Measurements from ENCODE around the gene PTPRZ1.

Gene PTPRZ1

DNA sequence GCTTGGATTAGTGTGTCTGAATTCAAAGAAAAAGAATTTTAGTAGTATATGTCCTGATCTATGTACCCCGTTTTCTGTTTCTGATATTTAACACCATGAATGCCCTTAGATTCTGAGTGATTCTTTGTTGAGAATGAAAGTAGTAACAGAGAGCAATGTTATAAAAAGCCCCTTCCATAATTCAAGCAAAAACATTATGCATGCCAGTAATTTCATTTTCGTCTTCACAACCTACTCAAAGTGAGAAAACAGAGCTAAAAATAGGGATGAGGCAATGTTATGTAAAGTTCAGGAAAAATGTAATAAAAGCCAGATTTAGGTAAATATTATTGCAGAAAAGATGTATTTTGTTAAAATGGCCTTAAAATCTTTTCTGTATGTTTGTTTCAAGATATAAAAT, 28.1 kb downstream of the PTPRZ1 start:
- DNase-seq = no peak

DNA sequence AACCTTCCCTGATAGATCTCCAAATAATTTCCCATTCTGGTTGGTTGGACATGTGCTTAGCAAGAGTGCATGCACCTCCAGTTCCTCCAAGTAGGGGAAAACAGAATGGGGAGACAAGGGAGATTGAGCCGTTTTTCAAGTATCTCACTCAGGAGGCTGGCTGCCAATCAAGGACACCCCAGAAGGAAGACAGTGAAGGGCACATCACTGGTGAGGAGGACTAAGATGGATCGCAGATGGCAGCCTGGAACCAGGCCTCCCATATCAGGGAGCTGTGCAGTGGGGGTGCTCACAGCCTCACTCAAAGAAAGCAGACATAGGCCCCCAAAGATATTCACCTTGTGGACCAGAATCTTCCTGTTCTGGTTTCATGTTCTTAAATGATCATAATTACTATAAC, 31.2 kb downstream of the PTPRZ1 start:
- no peak for DNase-seq

DNA sequence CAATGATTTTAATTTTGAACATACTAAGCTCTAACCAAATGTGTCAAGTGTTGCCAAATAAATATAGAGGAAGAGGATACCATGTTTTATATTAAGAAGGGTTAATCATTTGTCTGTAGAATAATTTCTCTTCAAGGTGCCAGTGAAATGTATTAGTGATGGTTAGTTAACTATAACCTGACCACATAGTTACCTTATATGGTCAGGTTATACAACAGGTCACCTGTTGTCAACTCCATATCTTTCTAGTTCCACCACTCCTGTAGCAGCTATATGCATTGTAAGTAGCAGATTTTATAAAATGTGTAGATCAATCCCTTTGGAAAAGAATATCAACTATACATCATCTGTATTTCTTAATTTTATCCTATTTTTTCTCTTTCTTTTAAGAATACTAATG, 35.1 kb downstream of the PTPRZ1 start:
- DNase-seq = no peak

DNA sequence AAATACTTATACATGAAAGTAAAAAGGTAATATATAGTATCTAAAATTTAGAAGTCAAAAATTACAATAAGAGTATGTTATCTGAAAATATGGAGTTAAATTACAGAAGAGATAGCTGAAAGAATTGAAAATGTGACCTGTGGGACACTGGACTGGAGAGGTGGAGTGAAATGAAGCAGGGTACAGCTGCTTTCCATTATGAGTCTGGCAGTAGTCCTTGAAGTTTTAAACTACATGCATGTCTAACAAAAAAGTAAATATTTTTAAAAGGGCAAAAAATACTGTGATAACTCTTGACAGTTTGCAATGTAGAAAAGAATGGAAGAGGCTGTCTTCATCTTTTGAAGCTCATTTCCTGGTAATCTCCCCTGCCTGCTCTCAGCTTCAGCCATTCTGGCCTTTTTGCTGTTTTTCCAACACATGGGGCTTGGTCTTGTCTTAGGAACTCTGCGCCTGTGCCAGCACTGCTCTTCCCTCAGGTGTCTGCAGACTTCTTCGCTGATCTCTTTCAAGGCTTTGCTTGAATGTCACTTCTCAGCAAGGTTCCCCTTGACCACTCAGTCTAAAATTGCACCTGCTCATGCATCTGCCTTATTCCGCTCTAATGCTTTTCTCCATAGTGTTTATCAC, 36.9 kb downstream of the PTPRZ1 start:
- DNase-seq = no peak

DNA sequence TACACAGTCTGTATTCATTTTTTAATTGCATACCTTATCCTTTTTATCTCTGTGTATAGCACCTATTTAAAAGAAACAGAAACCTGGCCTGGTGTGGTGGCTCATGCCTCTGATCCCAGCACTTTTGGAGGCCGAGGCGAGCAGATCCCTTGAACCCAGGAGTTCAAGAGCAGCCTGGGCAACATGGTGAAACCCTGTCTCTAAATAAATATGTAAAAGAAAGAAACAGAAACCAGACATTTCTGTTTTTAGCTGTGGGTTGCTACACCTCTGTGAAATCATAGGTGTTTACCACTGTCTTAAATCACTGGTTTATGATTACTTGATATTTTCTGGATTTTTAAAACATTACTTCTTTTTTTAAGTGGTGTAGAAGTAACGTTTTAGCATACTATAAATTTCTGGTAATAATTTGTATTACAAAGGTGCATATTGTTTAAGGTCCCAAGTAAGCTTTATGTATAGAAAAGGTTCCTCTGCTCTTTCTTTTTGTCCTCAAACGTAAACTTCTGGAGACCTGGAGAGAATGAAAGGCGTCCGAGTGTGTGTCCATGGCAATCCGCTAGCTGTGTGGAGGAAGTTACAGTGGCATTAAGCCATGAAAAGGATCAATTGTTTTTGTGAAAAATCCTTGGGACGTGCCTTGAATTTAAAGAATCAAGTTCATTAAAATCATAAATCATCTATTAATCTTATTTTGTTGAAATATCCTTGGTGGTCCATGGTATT, 41.1 kb downstream of the PTPRZ1 start:
- no peak for DNase-seq

DNA sequence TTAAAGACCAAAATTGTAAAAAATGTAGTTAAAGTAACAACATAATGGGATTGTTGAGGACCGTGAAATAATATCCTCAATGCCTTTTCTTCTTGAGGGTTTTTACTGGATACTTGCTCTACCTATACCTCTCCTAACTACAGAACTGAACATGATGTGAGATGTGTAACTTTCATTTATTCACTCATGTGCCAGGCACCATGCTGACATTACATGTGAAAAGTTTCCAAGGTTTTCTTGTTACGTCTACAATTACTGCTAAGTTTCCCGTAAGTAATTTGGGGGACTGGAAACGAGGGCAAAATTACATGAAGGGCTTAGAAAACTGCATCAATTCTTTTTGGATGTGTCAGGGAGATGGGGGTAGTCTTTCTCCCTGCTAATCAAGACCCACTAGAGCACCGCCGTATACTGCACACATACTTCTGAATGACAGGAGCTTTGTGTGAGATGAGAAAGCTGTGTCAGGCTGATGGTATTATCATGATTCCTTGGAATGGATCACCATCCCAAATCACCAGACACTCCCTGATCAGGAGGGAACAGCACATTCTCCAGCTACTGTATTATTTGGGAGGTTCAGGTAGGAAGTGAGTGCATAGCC, 41.8 kb downstream of the PTPRZ1 start:
- no peak for DNase-seq

DNA sequence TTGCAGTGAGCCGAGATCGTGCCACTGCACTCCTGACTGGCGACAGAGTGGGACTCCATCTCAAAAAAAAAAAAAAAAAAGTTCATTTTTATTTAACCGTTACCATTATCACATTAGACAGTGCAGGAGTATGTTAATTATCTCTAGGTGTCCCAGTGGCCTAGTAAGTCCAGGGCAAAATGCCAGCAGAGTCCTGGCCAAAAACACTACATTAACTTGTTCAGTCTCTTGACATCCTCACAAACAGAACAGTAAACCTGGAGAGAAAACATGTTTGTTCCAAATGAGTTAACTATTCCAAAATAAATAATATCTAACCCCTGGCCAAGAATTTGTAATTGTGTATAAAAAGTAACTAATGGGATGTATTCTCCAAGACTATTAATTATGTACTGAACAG, 43.2 kb downstream of the PTPRZ1 start:
- no peak for DNase-seq

DNA sequence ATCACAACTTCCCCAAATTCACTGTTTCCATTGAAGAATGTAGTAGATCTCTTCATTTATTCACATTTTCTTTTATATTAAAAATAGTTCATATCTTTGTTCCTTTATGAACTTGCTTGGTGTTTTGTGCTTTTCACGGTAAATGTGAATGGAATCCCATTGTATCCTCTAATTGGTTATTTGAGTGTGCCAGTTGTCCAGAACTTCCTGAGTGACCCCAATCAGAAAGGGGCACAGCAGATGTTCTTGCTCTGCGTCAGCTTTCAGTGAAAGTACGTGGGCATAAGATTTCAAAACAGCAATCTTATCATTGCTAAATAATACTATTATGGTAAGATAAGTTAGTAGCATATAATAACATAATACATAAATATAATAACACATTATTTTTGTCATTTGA, 47.0 kb downstream of the PTPRZ1 start:
- no peak for DNase-seq

DNA sequence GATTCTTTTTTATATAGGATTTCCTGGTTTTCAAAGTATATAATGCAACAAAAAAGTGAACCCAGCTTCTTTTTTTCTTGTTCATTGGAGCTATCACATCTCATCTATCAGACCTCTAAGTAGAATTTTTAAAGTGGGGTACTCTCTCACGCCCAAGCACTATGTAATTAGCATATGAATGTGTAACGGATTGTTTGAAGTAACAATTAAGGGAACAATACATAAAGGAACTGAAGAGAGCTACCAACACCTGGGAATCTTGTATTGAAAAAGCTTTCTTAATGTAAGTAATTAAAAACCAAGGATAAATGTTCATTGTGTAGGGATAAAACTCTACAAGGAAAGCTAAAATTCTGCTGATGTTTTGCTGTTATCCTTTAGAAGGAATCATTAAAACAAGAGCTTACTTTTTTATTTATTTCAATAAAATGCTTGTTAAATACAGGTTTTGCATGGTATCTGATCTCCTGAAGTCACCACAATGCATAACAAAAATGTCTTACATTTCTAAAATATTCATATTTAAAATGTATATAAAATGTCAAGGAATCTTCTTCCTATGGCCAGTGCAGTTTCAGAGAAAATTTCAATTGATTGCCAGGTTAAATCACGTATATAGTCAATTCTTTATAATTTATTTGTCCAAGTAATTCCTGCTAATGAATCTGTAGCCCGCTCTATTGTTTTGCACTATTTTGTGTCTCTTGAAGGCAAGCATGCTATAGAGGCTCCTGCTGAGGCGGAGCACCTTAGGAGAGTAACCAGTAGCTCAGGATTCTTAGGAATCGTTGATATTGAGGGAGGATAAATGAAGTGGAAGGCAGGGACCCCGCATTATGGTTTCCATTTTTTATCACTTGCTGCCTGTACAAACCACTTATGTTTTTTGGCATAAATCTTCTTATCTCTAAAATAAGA, 51.6 kb downstream of the PTPRZ1 start:
- no peak for DNase-seq

DNA sequence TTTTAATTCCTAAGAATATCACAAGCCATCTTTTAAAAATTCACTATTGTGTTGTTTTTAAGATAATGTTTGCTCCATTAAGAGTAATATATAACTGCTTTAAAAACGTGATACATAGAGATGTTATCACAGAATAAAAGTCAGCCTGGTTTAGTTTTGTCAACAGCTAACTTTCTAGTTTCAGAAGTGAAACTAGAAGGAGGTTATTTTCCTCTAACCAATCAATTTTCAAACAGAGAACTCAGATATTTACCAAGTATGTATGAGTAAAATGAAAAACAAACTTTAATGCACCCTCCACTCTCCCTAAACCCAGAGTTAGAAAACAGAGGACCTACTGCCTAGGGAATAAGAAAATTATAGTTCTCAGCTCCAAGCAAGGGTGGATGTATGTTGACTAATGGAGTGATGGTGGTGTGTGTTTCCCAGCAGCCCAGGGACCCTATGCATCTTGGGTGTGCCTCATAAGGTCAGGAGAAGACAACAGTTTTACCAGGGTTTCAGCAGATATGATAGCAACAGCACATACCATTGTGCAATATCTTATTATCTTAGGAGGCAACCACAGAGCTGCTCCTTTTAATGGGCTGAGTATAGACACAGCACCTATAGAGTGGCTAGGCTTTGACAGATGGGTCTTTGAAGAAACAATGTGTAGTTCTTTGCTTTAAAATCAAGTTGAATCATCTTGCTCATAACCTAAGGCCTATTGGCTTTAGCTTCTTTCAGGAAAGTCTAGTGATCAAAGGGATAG, 58.4 kb downstream of the PTPRZ1 start:
- DNase-seq = no peak

DNA sequence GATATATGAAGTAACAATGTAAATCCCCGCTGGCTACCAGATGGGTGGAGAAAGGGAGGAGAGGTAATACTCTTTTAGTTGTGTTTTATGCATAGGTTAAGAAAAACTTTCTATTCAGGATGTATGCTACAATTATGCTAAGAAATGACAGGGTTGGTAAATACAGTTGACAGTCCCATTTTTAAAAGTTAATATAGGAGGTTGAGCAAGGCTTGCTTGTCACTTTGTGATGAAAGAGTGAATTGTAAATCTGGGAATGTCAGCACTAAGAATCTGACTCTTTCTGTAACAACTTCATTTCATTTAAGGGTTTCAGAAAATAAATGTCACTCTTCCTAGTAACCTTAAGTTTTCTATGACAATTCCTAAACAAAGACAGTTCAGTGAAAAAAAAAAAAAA, 59.8 kb downstream of the PTPRZ1 start:
- DNase-seq = no peak

DNA sequence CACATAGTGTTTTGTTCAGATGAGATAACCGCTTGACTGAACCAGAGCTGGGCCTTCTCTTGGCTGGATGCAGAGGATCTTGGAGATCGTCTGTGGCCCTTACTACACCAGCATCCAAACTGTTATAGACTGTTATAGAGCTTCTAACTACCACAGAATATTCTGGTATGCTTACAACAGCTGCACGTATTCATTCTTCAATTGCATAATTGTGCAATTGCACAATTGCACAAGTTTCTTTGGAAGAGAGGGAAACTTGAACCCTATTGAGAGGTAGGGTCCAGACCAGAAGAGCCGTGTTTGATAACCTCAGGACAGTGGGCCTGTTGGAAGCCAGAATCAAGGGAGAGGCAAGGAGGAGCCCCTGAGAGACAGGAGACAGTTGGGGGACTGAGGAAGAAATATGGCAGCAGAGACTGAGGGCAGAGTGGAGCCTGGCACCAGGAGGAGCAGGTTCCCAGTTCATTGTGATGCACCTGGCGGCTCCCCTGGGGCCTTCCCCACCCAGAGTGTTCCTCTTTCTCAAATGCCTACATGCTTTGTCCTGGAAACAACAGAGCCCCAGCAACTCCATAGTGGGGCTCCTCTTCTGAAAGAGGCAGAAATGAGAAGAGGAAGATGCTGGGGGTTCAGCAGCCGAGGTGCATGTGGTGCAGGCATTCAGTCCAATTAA, 64.1 kb downstream of the PTPRZ1 start:
- DNase-seq = no peak

DNA sequence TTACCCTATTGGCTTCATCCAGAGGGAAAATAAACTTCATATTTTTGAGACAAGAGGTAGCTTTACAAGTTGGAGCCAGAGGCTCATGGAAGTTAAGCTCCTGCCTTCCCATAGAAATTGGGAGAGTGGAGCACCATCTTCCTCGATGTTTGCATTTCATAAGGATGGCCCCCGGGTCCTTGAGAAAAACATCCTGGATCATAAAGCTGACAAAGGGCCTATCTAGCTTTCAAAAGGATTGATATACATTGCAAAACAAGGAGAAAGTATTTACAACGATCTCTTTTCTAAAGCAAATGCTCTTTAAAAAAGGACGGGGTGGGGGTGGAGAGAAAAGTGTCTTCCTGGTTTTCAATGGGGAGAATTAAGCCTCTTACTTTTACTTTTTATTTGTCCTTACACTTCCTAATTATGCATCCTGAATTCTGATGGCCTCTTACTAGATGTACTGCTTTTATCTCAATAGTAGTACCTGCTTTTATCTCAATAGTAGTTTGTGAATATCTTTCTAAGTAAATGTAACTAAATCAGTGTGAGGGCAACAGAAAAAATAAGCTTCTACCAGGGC, 65.6 kb downstream of the PTPRZ1 start:
- no peak for DNase-seq

DNA sequence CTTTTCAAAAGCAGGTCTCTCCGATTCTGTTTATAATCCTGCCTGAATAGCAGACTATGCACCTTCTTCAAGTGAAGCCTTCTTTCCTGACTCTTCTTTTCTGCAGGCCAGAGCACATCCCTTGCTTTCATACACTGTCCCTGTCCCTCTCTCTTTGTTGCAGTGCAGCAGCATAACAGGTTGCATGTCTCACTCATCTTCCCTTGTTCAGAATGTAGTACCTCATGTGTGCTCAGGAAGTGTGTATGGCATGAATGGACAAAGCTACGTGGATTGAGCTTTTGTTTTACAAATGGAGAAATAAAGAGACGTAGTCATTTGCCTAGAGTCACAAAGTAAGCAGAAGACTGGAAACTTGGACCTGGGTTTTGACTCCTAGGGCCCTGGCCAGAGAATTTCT, 68.0 kb downstream of the PTPRZ1 start:
- DNase-seq = no peak

DNA sequence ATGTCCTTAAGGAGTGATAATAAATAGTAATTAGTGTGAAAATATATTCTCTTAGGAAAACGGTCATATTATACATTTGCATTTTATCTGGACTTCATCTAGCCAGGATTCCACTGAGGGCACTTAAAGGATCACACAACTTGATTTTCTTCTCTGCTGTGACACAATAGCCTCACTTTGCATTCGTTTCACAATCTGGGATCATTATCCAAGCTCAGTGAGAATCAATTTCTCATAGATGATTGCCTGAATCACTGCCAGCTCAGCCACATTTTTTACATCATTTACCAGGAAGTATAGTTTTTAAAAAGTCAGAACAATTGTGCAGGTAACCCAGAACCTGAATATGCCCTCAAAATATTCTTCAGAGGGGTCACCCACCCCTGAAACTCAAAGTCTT, 68.9 kb downstream of the PTPRZ1 start:
- no peak for DNase-seq

DNA sequence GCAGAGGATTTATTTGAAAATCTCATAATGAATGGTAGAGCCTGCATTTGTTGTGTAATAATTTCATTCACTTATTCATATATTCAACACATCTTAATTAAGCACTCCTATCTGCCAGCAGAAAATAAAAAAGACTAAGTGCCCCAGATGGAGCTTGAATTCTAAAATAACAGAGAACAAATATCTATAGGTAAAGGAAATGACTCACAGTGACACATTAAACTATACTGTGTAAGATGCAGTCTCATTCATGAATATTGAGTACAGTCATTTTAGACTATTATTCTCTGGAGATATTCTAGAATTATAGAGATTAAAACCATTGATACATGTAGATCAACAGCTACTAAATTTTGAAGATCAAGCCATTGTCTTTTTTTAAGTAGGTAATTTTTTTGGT, 72.1 kb downstream of the PTPRZ1 start:
- no peak for DNase-seq

DNA sequence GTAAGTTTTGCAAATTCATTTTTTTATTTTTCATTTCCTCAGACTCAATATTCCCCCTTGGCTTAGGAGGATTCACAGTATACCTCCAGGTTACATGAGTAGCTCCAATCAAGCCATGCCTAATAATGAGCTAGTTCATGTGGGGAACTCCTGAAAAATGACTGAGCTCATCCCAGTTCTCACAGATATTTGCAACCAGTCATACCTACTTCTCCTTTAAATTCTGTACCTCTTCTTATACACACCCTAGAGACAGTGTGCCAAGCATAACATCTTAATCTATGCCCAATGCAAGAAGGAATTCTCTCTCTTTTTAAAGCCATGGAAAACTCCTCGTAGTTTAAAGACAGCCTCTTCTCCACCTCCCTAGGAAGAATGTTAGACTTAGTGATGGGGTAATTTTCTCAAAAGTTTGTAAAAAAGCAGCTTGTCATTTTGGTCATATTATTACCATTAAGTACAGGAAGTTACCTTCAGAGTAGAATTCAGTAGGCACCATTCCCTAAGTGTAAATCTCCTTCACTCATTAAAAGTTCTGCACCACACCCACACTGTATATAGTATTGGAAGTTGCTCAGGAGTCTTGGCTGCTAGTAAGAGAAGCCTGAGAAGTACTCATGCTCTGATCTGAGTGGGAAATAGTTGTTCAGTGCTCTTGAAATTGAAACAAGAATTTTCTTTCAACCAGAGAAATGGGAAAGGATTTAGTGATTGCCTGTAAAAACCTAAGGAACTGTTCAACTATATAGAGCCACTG, 72.7 kb downstream of the PTPRZ1 start:
- no peak for DNase-seq

DNA sequence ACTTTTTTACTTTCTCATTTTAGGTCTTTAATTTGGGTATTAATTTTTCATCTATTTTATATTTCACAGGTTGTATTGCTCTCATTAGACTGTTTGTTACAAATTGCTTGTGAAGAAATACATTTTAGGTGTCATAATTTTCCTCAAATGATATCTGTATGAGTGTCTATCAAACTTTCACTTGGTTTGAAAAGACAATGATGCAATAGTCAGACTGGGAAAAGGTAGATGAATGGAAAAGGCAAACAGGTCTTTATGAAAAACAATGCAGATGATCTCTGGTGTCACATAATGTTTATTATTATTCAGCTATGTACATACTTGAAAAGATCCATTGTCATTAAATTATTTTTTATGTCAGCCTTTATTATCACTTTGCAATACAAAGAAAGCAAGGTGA, 80.2 kb downstream of the PTPRZ1 start:
- DNase-seq = no peak

DNA sequence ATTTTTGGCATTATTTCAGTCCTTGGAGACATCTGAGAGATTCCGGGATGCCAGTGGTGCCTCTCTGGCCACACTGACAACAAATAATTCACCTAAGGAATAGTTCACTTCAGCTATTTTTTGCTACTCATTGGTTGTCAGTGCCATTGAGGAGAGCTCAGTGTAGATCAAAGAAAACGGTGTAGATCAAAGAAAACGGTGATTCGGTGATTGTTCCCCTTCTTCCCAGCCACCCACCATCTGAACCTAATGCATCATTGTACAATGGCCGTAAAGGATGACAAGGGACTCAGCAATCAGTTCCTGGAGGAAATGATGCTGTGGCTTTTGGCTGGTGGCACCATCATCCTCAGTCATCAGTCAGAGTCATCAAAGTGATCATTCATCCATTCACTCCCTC, 80.6 kb downstream of the PTPRZ1 start:
- DNase-seq = no peak

DNA sequence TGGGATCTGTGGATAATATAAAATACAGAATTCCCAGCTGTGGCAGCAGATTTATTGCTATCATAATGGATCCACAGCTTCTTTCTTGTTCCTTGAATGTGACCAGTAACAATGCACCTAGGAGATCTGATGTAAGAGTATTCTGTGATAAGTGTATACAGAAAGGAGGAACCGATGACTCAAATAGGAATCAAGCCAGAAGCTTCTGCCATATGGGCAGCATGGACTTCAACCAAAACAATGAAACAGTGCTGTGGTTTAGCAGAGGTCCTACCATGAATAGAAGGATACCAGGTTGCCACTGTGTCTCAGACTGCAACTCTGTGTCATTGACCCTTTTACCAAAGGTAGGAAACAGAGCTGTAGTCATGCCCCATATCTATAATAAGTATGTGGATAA, 81.8 kb downstream of the PTPRZ1 start:
- no peak for DNase-seq

DNA sequence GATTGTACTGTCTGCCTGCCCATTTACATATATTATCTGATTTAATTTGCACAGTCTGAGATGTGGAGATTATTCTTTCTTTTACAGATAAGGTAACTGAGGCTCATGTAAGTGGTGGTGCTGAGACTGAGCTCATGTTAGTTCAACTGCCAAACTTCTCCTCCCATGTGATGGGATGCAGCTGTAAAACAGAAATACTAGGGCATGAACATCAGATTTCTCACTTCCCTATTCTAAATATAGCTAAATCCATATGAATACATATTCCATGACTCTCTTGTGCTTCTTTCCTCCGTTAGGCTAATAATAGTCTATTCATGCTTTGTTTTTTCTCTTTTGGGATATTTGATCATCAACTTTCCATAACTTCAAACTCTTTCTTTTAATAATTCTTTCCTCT, 84.7 kb downstream of the PTPRZ1 start:
- DNase-seq = no peak

All from RPMI8226 (cell line).